ENCODE data around the gene ANXA1.

DNA sequence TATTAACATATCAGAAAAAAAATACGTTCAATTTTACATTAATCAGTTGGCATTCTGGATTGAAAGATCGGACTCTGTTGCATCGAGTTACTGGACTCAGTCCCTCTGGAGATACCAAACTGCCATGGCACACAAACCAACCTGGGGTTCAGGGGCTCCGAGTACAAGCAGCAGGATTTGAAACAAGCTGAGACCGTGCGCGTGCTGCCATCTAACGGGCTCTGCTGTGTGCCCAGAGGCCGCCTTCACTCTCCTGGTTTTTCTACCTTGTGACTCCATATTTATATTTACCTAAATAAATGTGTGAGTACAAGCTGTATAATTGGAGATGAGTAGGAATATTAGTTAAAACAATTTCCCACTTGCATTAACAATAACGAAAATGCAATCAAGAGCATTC, 48.2 kb downstream of the ANXA1 start:
- TF ChIP-seq, protein P1, sequence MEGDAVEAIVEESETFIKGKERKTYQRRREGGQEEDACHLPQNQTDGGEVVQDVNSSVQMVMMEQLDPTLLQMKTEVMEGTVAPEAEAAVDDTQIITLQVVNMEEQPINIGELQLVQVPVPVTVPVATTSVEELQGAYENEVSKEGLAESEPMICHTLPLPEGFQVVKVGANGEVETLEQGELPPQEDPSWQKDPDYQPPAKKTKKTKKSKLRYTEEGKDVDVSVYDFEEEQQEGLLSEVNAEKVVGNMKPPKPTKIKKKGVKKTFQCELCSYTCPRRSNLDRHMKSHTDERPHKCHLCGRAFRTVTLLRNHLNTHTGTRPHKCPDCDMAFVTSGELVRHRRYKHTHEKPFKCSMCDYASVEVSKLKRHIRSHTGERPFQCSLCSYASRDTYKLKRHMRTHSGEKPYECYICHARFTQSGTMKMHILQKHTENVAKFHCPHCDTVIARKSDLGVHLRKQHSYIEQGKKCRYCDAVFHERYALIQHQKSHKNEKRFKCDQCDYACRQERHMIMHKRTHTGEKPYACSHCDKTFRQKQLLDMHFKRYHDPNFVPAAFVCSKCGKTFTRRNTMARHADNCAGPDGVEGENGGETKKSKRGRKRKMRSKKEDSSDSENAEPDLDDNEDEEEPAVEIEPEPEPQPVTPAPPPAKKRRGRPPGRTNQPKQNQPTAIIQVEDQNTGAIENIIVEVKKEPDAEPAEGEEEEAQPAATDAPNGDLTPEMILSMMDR (IDR thresholded peaks at IDR 0.05) = peak in 1 of 12 donors; percentile 7
- no peak for TF ChIP-seq POLR2A (IDR thresholded peaks at IDR 0.05)
